H1 (cell line): ENCODE data around the gene SMYD5.

ENCODE experiments used
- CTCF ChIP-seq, 3 experiments: IDR thresholded peaks; 1 replicate in 2 of 3; 2 replicates in 1 of 3; pipeline versions ENCODE4 v1.5.1 to v1.6.1; 2011; ENCODE audit warnings: low read length in 3 of 3, mild to moderate bottlenecking in 3 of 3, inconsistent platforms in 2 of 3, low read depth in 1 of 3, moderate library complexity in 1 of 3; ENCODE audit not compliant: insufficient read depth in 1 of 3; ENCODE audit errors: control extremely low read depth in 1 of 3
- KDM1A ChIP-seq: fragments of 200-600, 300-600 bp; sonication (generic); IDR thresholded peaks from 2 replicates; pipeline ENCODE4 v1.7.1; 2016; ENCODE audit warnings: mild to moderate bottlenecking, low read length, borderline replicate concordance
- SP4 ChIP-seq: IDR thresholded peaks from 2 replicates; pipeline ENCODE4 v1.6.1; 2012; ENCODE audit warnings: low read length, inconsistent platforms
- SUZ12 ChIP-seq: fragments of 200-600 bp; sonication (generic); IDR thresholded peaks from 2 replicates; pipeline ENCODE4 v1.6.1; 2012; ENCODE audit warnings: mild to moderate bottlenecking, inconsistent platforms, low read length, moderate library complexity, mixed read lengths

- TF ChIP-seq CTCF (IDR thresholded peaks at IDR 0.05; ENCODE audit: control extremely low read depth in 1 of 3, insufficient read depth in 1 of 3, low read depth in 1 of 3, low read length in 3 of 3) = no peak
- no peak for TF ChIP-seq SUZ12
- TF ChIP-seq SP4 = no peak
- TF ChIP-seq KDM1A = no peak
Observed at GRCh38 chr2:73208258-73208657, 5.8 kb upstream of the SMYD5 start.
